Measurements from ENCODE around the gene HIPK2. TPM values are rescaled to one million over a fixed set of nuclear protein-coding genes. Genes with fewer than 3 reads are reported as not detected.

HIPK2 gene
- total RNA-seq, 1 donor from 2014 or later = 5.8 TPM

DNA sequence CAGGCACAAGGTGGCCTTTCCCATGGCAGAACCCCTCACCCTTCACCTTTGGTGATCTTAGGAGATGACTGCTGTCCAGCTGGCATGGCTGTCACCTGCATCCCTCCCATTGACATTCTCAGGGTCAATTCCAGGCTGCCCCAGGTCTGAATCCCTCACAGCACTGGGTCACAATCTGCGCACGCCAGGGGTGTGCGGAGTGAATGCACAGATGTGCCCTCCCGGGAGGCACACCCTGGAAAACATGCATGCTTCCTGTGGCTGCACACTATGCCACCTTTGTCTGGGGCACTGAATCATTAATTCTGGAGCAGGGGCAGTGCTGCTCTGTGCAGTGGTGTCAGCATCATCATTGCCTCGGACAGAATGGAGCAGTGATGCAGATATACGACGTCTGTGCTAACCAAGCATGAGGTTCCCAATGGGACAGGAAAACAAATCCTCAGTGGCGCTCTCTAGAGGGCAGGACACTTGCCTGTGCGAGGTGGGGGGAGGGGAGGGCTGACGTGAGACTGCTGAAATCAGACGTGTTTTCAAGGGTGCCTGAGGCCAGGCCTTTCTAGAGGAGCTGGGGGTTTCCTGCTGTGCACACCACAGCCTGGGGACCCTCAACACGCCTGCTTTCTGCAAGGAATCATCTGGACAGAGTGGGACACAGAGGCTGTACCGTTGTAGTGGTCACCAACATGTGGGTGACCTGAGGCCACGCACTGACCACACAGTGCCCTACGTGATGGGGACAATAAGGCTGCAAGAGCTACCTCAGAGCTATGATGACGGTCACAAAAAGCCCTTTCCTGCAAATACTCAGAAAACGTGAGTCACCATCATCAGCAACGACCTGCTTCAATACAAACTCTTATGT is 77.9 kb downstream of the HIPK2 start:
- Histone ChIP-seq H3K27me3 (ENCODE audit: control insufficient read depth, insufficient read depth, low read length) (no peaks in the 10 kb centered on the region), H3K4me3 (ENCODE audit: low read depth, low read length) (no peak overlapping the region), H3K36me3 (ENCODE audit: control insufficient read depth, insufficient read depth, low read length) (peaks cover 3% of the 10 kb centered on the region)
- TF ChIP-seq, protein P1, sequence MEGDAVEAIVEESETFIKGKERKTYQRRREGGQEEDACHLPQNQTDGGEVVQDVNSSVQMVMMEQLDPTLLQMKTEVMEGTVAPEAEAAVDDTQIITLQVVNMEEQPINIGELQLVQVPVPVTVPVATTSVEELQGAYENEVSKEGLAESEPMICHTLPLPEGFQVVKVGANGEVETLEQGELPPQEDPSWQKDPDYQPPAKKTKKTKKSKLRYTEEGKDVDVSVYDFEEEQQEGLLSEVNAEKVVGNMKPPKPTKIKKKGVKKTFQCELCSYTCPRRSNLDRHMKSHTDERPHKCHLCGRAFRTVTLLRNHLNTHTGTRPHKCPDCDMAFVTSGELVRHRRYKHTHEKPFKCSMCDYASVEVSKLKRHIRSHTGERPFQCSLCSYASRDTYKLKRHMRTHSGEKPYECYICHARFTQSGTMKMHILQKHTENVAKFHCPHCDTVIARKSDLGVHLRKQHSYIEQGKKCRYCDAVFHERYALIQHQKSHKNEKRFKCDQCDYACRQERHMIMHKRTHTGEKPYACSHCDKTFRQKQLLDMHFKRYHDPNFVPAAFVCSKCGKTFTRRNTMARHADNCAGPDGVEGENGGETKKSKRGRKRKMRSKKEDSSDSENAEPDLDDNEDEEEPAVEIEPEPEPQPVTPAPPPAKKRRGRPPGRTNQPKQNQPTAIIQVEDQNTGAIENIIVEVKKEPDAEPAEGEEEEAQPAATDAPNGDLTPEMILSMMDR (IDR thresholded peaks at IDR 0.05; ENCODE audit: insufficient read depth, low read length, severe bottlenecking) = peak; percentile 4
- no peak for FAIRE-seq
- no peak for DNase-seq (ENCODE audit: low read depth)

DNA sequence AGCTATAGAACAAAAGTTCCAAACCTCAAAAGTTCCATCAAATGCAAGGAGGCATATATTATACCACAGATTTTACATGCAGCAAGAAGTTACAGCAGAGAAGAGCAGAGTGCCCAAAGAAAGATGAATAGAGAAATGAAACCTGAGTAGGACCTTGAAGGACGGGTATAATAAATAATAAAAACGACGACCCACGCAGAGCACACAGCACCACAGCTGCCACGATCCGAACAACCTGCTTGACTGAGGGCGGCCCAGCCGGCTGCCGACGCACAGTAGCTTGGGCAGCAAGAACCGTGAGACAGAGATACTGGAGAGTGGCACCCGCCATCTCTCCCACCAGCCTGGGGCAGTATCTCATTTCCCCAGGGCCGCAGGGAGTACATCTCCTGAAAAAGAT is 79.0 kb downstream of the HIPK2 start:
- TF ChIP-seq, protein P1 (IDR thresholded peaks at IDR 0.05; ENCODE audit: insufficient read depth, low read length, severe bottlenecking) = no peak
- H3K4me3 ChIP-seq (ENCODE audit: low read depth, low read length) = no peak overlapping the region
- peaks cover 6% of the 10 kb centered on the region for H3K36me3 ChIP-seq (ENCODE audit: control insufficient read depth, insufficient read depth, low read length)
- no peaks in the 10 kb centered on the region for H3K27me3 ChIP-seq (ENCODE audit: control insufficient read depth, insufficient read depth, low read length)
- FAIRE-seq (no peak), DNase-seq (ENCODE audit: low read depth) (no peak)

DNA sequence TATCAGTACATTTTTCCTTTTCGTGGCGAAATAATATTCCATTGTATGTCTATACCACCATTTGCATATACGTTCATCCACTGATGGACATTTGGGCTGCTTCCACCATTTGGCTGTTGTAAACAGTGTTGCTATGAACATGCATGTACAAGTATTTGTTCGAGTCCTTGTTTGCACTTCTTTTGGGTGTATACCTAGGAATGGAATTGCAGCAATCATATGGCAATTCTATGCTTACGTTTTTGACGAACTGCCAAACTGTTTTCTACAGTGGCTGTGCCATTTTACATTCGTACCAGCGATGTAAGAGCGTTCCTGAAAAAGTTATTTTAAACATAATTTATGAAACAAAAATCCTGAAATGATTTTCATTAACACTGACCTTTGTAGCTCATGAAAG is 79.5 kb downstream of the HIPK2 start:
- H3K27me3 ChIP-seq (ENCODE audit: control insufficient read depth, insufficient read depth, low read length) = no peaks in the 10 kb centered on the region
- peak; percentile 78 for DNase-seq (ENCODE audit: low read depth)
- no peak for FAIRE-seq
- H3K36me3 ChIP-seq (ENCODE audit: control insufficient read depth, insufficient read depth, low read length) = peaks cover 7% of the 10 kb centered on the region
- TF ChIP-seq, protein P1 (IDR thresholded peaks at IDR 0.05; ENCODE audit: insufficient read depth, low read length, severe bottlenecking) = no peak
- H3K4me3 ChIP-seq (ENCODE audit: low read depth, low read length) = no peak overlapping the region

DNA sequence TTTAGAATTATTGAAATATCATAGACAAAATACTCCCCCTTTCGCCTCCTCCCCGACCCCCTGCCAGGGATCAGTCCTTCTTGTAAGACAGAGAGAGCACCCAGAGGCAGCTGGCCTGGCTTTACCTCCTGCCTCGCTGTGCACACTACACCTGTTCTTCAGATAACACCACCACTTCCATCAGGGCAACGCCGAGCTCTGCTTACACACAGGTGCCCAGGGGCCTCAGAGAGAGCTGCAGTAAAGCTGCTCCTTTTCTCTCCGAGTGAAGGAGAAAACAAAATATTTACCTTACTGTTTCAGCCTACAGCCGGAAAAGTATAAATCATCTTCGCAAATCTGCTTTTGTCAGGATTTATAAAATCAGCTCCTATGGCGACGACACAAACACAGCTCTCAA is 80.7 kb downstream of the HIPK2 start:
- FAIRE-seq = no peak
- H3K4me3 ChIP-seq (ENCODE audit: low read depth, low read length) = no peak overlapping the region
- DNase-seq (ENCODE audit: low read depth) = no peak
- TF ChIP-seq, protein P1 (IDR thresholded peaks at IDR 0.05; ENCODE audit: insufficient read depth, low read length, severe bottlenecking) = no peak
- no peaks in the 10 kb centered on the region for H3K27me3 ChIP-seq (ENCODE audit: control insufficient read depth, insufficient read depth, low read length)
- peaks cover 8% of the 10 kb centered on the region for H3K36me3 ChIP-seq (ENCODE audit: control insufficient read depth, insufficient read depth, low read length)

DNA sequence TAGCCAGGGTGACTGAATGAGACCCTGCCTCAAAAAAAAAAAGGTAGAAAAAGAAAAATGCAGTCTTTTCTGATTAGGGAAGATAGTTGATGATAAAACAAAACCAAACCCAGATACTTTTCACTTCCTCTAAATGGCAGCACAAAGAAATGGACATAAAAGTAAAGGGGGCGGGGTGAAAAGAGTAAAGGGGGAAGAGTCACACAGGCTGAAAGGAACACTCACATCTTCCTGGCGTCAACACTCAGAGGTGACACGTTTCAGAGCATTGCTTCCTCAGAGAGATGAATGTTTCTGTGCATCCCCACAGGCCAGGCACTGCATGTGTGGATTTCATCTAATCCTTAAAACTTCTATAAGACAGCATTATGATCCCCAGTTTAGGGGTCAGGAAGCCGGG is 81.2 kb downstream of the HIPK2 start:
- TF ChIP-seq, protein P1 (IDR thresholded peaks at IDR 0.05; ENCODE audit: insufficient read depth, low read length, severe bottlenecking) = no peak
- Histone ChIP-seq H3K4me3 (ENCODE audit: low read depth, low read length) (no peak overlapping the region), H3K27me3 (ENCODE audit: control insufficient read depth, insufficient read depth, low read length) (no peaks in the 10 kb centered on the region), H3K36me3 (ENCODE audit: control insufficient read depth, insufficient read depth, low read length) (peaks cover 8% of the 10 kb centered on the region)
- FAIRE-seq = no peak
- no peak for DNase-seq (ENCODE audit: low read depth)

Measured in bronchial epithelial cell (primary cell).